ENCODE measurements around the gene ACAT2.
"Not testable (repeated sequence)": the region's sequence is repeated elsewhere in the genome, so short reads cannot be mapped to it uniquely, and the experiment has no call there.

ACAT2 gene

GRCh38 chr6:159732550-159732949, 29.3 kb upstream of the ACAT2 start:
- not testable (repeated sequence) for DNase-seq

GRCh38 chr6:159733395-159733794, 28.4 kb upstream of the ACAT2 start:
- not testable (repeated sequence) for DNase-seq

GRCh38 chr6:159736908-159737307, 24.9 kb upstream of the ACAT2 start:
- no peak for DNase-seq

GRCh38 chr6:159739341-159739740, 22.5 kb upstream of the ACAT2 start:
- DNase-seq: no peak

DNA sequence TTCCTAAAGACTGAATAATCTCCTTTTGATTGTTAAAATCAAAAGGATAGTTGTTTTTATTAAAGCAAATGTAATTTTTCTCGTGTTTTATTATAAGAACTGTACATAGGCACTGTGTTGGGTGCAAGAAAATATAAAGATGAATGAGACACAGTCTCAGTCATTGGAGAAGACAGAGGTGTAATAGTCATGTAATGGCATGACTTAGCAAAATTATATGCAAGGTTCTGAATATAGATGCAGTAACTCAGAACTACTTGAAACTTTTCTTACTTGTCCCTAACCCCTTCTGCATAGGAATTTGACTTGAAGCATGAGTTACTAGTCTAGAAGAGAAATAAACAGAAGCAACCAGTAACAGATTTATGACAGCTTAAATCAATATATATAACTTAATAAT, 19.7 kb upstream of the ACAT2 start:
- DNase-seq: no peak

- no peak for DNase-seq
These were observed 16.8 kb upstream of the ACAT2 start for GRCh38 chr6:159745081-159745480.

GRCh38 chr6:159746759-159747158, 15.1 kb upstream of the ACAT2 start:
- no peak for DNase-seq

DNA sequence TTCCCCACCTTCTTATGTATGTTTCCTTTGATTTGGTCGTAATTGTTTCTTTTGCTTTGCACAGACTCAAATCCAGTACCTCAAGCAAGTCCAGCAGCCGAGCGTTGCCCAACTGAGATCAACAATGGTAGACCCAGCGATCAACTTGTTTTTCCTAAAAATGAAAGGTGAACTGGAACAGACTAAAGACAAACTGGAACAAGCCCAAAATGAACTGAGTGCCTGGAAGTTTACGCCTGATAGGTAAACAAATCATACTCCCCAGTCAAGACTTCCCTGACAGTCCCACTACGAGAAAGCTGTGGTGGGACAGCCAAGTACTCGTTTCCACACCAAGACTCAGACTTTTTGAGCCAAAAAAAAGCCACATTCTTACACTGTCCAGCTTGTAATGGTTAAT, 13.7 kb upstream of the ACAT2 start:
- DNase-seq: not testable (repeated sequence)

GRCh38 chr6:159751448-159751847, 10.4 kb upstream of the ACAT2 start:
- no peak for DNase-seq

DNA sequence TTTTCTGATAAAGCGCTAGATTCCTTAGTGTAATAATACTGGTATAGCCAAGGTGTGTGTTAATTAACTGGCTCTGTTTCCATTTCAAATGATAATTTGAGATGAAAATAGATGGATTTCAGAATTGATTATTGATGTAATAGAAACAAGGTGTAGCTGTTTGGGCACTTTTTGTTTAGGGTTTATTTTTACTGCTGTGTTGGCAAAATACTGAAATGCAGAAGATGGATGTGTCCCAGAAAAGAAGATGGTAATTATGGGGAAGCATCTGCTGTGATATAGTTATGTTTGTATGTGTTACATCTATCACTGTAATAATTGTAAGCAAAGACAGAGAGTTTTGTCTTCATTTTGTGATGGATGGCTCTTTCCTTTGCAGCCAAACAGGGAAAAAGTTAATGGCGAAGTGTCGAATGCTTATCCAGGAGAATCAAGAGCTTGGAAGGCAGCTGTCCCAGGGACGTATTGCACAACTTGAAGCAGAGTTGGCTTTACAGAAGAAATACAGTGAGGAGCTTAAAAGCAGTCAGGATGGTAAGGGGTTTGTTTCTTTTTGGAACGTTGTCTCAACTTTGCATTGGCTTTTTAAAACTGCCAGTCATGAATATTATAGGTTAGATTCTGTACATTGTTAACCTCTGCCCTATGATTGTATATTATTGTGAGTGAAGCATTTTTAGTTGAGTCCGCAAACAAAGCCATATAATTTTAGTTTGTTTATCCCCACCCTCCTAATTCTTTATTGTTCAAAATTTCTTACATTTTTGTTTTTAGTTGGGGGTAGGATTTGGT, 8.6 kb upstream of the ACAT2 start:
- no peak for DNase-seq

DNA sequence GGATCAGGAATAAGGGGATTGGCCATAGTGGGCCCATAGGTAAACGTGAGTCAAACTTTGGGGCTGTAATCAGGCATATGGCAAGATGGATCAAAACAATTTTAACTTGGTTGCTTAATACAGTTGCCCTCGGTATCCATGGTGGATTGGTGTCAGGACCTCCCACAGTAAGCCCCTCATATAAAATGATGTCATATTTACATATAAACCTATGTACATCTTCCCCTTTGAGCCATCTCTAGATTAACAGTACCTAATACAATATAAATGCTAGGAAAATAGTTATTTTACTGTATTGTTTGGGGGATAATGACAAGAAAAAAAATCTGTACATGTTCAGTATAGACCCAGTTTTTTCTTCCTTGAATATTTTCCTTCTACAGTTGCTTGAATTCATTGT, 7.4 kb upstream of the ACAT2 start:
- no peak for DNase-seq

- no peak for DNase-seq
These were observed 6.6 kb upstream of the ACAT2 start for GRCh38 chr6:159754959-159755914.

- DNase-seq: no peak
These were observed 5.3 kb upstream of the ACAT2 start for GRCh38 chr6:159756508-159756907.

DNA sequence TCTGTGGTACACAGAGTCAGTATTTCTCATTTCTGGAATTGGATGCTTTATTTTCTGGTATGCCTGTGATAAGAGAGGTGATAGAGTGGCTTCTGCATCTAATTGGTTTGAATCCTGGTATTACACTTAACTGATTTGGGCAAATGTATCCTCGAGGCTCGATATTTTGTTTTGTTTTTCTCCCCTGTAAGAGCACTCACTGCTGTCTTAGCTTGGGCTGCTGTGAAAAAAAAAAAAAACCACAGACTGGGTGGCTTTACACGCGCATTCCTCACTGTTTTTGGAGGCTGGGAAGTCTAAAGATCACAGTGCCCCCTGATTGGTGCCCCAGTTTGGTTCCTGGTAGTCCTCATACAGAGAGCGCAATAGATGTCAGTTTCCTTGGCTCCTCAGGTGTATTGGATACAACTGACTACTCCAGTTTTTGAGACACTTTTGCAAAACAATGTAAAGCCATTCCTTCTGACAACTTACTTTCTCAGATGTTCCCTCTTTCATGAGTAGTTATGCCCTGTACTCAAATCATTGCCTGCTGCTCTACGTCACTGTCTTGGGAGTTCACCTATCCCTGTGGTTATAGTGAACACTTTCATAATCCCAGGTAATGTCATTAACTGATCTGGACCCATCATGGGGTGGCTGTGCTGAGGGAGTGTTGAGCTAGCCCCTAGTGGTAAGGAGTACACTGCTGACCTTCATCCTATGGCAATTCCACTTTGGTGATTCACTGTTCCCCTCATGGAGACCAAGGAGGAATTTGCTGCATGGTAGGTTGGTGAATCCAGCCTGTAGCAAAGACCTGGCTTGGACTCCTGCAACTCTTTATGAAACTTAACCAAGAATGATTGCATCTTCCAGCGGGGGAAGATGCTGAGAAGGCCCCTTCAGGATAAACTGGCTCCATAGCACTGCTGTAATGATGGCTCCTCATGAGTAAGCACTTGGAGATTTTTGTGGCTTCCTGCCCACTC, 3.5 kb upstream of the ACAT2 start:
- DNase-seq: no peak

DNA sequence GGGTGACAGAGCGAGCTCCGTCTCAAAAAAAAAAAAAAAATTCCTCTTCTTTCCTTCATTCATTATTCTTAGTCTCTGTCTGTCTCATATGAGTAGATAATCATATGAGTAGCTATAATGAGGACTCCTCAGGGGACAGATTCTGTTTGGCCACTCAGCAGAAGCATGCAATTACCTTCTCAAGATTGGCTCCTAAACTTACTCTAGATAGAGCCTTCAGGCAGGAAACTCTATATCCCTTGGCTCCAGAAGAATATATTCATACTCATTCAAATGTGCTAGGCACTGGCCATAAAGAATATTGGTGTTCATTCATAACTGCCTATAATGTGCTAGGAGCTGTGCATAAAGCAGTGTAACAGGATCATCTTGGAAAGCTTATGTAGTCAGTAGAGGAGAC, 2.2 kb upstream of the ACAT2 start:
- no peak for DNase-seq

DNA sequence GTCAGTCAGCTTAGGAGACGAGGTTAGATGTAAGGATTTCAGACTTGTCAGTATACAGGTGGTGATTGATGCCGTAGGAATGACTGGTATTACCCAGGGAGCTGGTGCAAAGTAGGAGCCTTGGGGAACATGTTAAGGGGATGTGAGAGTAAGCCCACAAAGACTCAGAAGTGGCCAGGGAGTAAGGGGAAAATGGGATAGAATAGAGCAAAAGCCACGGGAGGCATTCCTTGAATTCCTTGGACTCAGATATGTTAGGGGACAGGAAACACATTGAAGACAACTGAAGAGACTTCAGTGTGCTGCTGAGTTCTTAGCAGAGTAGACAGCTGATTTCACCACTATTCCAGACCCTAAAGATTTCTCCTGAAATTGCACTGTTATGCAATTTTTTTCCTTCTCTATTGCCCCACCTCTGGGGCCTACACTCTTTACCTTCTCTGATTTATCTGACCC, 1.2 kb upstream of the ACAT2 start:
- peak; percentile 35 for DNase-seq

DNA sequence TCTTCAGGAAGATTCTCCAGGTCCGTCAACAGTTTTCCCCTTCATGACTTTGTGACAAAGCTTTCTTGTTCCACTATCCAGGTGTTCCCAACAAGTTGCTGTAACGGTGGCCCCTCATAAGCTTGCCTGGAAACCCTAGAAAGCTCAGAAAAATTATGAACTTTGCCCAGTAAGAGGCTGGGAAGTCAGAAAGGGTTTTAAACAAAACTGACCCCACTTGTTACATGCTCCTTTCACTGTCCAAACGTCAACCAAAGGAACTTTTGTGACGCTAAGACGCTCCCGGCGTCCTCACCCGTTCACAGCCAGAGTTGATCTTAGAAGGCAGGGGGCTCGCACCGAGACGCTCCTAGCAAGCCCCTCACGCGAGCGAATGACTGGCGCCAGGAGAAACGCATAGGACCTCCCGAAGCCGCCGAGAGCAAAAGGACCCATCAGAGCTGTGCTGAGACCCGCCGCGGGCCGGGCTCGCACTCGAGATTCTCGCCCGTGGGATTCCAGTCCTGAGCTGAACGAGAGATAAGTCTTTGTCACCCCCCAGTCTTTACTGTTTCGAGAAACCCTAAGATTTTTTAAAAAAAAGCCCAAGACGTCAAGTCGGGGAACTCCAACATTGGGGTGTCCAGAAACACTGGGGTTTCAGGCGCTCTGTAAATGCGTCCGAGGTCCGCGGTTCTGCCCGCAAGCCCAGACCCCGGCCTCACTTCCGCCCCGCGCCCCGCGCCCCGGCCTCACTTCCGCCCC, 544 bp upstream of the ACAT2 start:
- peak; percentile 24 for DNase-seq

DNA sequence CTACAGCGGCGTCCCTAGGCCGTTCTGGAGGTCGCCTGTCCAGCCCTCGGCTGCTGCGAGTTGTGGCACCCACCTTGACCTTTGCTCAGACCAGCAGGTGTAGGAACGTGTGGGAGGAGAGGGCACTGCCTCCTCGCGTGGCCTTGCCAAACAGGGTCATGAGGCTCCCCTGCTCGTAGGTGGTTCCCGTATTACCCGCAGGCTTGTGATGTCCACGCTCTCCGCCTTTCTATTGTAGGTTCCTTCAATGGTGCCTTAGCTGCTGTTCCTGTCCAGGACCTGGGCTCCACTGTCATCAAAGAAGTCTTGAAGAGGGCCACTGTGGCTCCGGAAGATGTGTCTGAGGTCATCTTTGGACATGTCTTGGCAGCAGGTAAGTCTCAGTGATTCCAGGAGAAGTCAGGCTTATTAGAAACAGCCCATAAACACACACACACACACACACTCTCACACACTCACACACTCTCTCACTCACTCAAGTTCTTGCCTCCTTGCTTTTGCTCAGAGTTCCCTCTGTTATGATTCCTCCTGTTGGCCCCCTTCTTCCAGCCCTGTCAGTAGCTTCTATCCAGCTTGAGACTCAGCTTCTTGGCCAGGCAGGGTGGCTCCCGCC, 942 bp downstream of the ACAT2 start:
- no peak for DNase-seq

GRCh38 chr6:159766906-159767305, 5.1 kb downstream of the ACAT2 start:
- DNase-seq: no peak

DNA sequence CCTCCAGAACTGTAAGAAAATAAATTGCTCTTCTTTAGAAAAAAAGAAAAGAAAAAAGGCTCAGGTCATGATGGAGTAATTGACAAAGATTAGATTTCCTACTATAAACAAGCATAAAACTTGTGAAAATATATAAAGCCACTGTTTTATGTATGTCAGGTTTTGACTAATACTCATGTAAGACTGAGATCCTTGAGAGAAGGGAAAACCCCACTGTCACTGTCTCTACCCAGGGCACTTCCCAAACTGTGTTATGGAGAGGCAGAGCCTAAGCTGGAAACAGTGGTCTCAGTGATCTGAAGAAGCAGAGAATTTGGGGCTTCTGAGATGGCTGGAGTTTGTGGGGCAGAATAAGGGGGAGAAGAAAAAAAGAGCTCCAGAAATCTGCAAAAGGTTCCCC, 7.6 kb downstream of the ACAT2 start:
- DNase-seq: no peak

GRCh38 chr6:159772196-159772595, 10.4 kb downstream of the ACAT2 start:
- DNase-seq: no peak

All from eye (tissue), 1 donor.